Memory B cell (primary cell): Measurements from ENCODE around the gene GSTO1.

Source experiments
- ATAC-seq: fragments of 150-1000 bp; cut with Tn5 transposase; 2 replicates; pipeline ENCODE4 v1.10.0; 2021; ENCODE audit warnings: low read depth, mild to moderate bottlenecking, moderate library complexity
- DNase-seq, 2 donors: peaks; one replicate each; pipeline ENCODE4 v3.0.0; 2022; ENCODE audit warnings: low spot score in 2 of 2
- H3K27ac Mint-ChIP-seq: one replicate; pipeline ENCODE4 v1.8.0; 2022; ENCODE audit warnings: mild to moderate bottlenecking, moderate library complexity, mixed read lengths
- H3K27me3 Mint-ChIP-seq: one replicate; pipeline ENCODE4 v1.8.0; 2022; ENCODE audit warnings: mixed read lengths
- H3K36me3 Mint-ChIP-seq: one replicate; pipeline ENCODE4 v1.8.0; 2022; ENCODE audit warnings: mild to moderate bottlenecking, mixed read lengths
- H3K4me1 Mint-ChIP-seq: one replicate; pipeline ENCODE4 v1.8.0; 2022; ENCODE audit warnings: mixed read lengths
- H3K4me3 Mint-ChIP-seq: one replicate; pipeline ENCODE4 v1.8.0; 2022; ENCODE audit warnings: mild to moderate bottlenecking, moderate library complexity, mixed read lengths
- H3K9me3 Mint-ChIP-seq: one replicate; pipeline ENCODE4 v1.8.0; 2022; ENCODE audit warnings: mixed read lengths

GSTO1 gene

DNA sequence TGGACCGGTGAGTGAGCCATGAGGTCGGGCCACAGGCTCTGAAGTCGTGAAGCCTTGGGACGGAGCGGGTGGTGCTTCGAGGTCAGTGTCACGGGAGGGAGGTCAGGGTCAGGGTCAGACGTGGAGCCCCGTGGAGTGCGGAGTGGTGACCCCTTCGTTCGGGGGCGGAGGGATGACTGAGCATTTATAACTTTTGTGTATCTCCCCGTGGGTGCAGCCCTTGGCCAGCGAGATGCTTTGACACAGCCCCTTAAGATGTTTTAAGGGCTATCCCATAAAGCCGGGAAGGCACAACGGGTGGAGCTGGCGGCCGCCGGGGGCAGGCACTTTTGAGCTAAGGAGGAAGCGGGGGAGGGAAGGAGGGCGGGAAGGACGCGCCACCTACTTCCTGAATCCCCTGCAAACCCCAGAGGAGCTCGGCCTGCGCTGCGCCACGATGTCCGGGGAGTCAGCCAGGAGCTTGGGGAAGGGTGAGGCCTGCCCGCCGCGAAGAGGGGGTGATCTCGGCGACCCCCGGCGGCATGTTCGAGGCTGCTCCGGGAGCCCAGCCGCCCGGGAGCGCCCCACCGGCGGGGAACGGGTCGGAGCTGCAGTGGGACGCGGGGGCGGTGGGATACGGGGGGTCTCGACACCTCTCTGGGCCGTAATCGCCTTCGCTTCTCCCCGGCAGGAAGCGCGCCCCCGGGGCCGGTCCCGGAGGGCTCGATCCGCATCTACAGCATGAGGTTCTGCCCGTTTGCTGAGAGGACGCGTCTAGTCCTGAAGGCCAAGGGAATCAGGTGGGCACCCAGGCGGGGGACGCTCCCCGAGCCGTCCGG, at the start of gene GSTO1:
GSTO1 (plus strand) TSS at position 400 of the 818 bp plus-strand sequence; CDS start at position 437, 37 bp downstream.
- H3K27ac Mint-ChIP-seq = peak within 1 kb of the TSS; percentile 90
- H3K4me1 Mint-ChIP-seq = peaks cover 16% of the 10 kb centered on the region
- peaks cover 2% of the 10 kb centered on the region for H3K27me3 Mint-ChIP-seq
- H3K36me3 Mint-ChIP-seq = peaks cover 10% of the 10 kb centered on the region
- H3K4me3 Mint-ChIP-seq = peak within 1 kb of the TSS; percentile 99
- H3K9me3 Mint-ChIP-seq = no peaks in the 10 kb centered on the region
- DNase-seq (peak in 1 of 2 donors; percentile 26), ATAC-seq (peak; percentile 69)

DNA sequence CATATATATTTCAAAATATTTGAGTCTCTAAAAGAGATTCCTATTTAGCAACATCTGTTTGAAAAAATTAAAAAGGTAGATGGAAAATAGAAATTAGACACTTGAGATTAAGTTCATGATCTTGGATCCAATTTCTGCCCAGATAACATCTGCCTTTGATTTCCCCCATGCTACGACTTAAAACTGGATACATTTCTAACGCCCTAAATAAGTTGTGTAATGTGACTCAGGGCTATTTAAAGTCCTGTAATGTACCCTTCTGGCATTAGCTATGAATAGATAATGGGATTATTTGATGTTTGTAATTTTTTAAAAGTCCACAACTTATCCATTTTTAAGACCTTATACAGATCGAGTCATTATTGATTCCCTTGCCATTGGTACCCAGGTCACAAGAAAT, 46.0 kb upstream of the GSTO1 start:
- Mint-ChIP-seq H3K4me3 (no peak overlapping the region), H3K27me3 (peaks cover 22% of the 10 kb centered on the region), H3K36me3 (no peaks in the 10 kb centered on the region), H3K9me3 (no peaks in the 10 kb centered on the region), H3K27ac (no peak overlapping the region), H3K4me1 (no peaks in the 10 kb centered on the region)
- no peak for ATAC-seq
- no peak for DNase-seq

DNA sequence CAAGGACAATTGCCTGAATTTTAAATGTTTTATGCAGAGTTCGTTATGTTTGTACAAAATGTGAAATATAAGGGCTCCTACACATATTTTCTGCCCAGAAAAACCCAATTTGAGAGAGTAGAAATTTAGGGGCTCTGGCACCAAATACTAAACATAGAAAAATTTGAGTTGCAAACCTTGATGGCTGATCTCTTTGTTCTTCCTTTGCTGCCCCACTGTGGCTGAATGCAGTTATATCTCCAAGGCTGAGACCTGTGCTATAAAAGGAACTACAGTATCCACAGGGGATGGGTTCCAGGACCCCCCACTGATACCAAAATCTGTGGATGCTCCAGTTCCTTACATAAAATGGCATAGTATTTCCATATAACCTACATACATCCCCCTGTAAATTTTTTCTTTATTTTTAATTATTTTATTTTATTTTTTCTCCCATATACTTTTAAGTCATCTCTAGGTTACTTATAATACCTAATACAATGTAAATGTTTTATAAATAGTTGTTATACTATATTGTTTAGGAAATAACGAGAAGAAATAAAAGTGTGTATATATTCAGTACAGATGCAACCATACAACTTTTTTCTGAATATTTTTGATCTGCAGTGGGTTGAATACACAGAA, 45.0 kb upstream of the GSTO1 start:
- Mint-ChIP-seq H3K27me3 (peaks cover 17% of the 10 kb centered on the region), H3K36me3 (no peaks in the 10 kb centered on the region), H3K9me3 (no peaks in the 10 kb centered on the region), H3K4me1 (no peaks in the 10 kb centered on the region), H3K27ac (no peak overlapping the region), H3K4me3 (no peak overlapping the region)
- DNase-seq (peak in 1 of 2 donors; percentile 21), ATAC-seq (peak; percentile 60)

DNA sequence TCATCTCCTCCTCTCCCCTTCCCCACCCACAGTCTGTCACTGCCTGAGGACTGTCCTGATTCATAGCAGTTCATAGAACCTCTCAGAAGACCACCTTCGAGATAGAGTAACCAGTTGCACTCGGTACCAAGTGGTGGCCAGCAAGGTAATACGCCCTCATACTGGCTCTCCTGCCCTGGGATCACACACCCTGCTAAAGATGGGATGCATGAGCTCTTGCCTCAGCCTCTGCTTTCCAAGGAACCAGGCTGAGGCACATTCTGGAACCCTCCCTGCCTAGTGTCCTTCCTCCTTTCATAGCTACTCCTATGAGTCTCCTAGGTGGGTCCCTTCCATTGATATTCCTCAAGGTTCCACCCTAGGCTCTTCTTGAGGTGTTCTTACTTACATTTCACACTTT, 38.1 kb upstream of the GSTO1 start:
- H3K27ac Mint-ChIP-seq = no peak overlapping the region
- no peaks in the 10 kb centered on the region for H3K36me3 Mint-ChIP-seq
- no peak for DNase-seq
- no peaks in the 10 kb centered on the region for H3K9me3 Mint-ChIP-seq
- no peak overlapping the region for H3K4me3 Mint-ChIP-seq
- H3K27me3 Mint-ChIP-seq = peaks cover 12% of the 10 kb centered on the region
- ATAC-seq = no peak
- peaks cover 4% of the 10 kb centered on the region for H3K4me1 Mint-ChIP-seq

DNA sequence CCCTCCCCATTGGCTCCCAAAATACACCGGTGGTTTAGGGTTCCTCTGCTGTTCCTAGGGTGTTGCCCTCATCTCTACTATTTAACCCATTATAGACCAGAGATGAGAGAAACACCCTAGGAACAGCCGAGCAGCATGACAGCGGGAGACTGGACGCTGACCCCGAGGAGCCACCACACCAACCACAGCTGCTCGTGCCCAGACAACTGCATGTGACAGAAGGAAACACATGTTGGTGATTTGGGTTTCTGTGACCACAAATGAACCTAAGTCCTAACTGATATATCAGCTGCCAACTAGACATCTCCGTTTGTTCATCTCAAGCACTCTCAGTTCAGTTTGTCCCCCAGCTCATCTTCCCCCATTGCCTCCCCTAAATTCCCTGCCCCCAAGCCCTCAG, 35.9 kb upstream of the GSTO1 start:
- H3K36me3 Mint-ChIP-seq = no peaks in the 10 kb centered on the region
- peaks cover 13% of the 10 kb centered on the region for H3K27me3 Mint-ChIP-seq
- H3K27ac Mint-ChIP-seq = no peak overlapping the region
- no peak overlapping the region for H3K4me3 Mint-ChIP-seq
- no peaks in the 10 kb centered on the region for H3K9me3 Mint-ChIP-seq
- DNase-seq = no peak
- H3K4me1 Mint-ChIP-seq = peaks cover 4% of the 10 kb centered on the region
- no peak for ATAC-seq

DNA sequence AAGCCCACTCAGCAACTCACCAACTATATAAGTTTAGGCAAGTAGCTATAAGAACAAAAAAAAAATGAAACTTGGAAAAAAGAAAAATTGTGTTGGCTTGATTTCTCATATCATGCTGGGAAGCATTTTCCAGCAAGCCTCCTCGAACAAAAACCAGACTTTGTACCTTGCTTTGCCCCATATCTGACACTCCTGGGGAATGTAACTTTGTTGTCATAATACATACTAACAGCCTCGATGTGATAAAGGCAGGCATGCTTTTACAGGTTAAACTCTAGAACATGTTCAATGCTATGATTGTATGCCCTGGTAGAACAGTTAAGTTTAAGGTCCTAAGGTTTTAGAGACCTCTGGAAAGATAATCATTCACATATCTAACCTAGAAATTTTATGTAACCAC, 34.2 kb upstream of the GSTO1 start:
- DNase-seq (no peak), ATAC-seq (no peak)
- Mint-ChIP-seq H3K4me1 (peaks cover 4% of the 10 kb centered on the region), H3K27me3 (peaks cover 14% of the 10 kb centered on the region), H3K9me3 (no peaks in the 10 kb centered on the region), H3K27ac (no peak overlapping the region), H3K4me3 (no peak overlapping the region), H3K36me3 (no peaks in the 10 kb centered on the region)

DNA sequence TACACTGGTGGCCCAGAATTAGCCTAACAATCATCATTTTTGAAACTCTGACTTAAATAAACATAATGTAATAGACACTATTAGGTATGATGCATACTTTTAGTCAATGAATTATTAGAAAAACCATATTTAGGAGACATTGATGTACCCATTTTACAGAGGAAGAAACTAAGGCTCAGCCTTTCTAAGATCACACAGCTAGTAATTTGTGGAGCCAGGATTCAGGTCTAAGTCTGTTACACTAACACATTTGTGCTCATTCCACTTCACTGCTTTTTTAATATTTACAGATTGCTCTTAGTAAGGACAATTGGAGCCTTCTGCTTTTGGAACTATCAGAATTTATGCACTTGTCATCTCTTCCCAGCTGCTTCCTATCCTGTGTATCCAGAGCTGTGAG, 31.4 kb upstream of the GSTO1 start:
- Mint-ChIP-seq H3K4me1 (peaks cover 4% of the 10 kb centered on the region), H3K4me3 (no peak overlapping the region), H3K27me3 (peaks cover 16% of the 10 kb centered on the region), H3K36me3 (no peaks in the 10 kb centered on the region), H3K9me3 (no peaks in the 10 kb centered on the region), H3K27ac (no peak overlapping the region)
- DNase-seq (no peak), ATAC-seq (no peak)

DNA sequence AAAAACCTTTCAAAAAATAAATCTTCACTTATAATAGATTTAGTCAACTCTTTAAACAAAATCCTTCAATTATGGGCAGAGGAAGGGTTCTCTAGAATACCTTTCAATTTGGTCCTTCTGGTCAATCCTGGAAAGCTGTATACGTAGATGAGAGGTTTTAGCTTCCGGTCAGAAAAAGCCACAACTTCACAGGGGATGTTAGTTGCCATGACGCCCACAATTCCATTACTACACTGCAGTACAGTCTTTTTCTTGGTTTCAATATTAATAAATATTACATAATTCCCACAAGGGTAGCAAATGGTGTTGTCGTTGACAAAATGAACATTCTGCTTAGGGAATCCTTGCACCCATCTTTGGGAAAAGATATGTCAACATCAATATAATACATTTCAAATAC, 24.2 kb upstream of the GSTO1 start:
- ATAC-seq (no peak), DNase-seq (no peak)
- H3K27ac Mint-ChIP-seq = peak overlapping the region; percentile 98
- H3K4me3 Mint-ChIP-seq = no peak overlapping the region
- H3K4me1 Mint-ChIP-seq = peaks cover 9% of the 10 kb centered on the region
- peaks cover 14% of the 10 kb centered on the region for H3K27me3 Mint-ChIP-seq
- peaks cover 4% of the 10 kb centered on the region for H3K36me3 Mint-ChIP-seq
- H3K9me3 Mint-ChIP-seq = peaks cover 2% of the 10 kb centered on the region

DNA sequence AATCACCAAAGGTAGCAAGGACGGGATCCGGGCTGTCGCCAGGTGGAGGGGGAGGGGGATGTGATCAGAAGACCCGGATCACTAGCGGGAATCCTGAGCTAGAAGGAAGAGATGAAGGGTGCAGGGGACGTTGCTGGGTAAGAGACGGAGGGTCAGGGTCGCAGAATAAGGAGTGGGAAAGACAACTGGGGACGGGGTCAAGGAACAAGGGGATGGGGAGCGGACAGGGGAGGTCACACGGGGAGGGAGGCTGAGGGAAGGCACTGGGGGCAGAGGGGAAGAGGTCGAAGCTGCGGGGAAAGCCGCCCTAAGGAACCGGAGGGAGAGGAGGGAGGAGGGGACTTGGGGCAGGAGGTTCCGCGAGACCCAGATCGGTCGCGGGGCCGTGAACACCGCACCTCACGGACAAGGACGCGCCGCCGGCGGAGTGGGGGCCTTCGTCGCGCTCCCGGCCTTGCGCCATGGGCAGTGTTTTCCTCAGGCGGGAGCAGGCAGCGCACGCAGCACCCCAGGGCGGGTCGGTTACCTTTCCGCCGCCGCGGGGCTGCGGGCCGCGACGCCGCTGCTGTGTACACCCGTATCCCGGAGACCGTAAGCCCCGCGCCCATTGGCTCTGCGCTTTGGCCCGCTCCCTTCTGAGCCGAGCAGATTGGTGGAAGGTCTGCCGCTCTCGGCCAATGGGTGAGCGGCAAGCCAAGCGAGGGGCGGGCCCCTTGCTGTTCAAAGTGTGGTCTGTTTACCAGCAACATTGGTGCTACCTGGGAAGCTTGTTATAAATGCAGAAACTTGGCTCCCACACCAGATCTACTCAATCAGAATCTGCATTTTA, 22.7 kb upstream of the GSTO1 start, which contains the start of gene CFAP43:
CFAP43 (minus strand) TSS at position 581 of the 829 bp plus-strand sequence; CDS start at position 463, 118 bp downstream.
- Mint-ChIP-seq H3K9me3 (peaks cover 7% of the 10 kb centered on the region), H3K27me3 (peaks cover 19% of the 10 kb centered on the region), H3K36me3 (peaks cover 4% of the 10 kb centered on the region), H3K27ac (peak within 1 kb of the TSS; percentile 98), H3K4me3 (peak within 1 kb of the TSS; percentile 96), H3K4me1 (peaks cover 9% of the 10 kb centered on the region)
- DNase-seq (peak; percentile 99), ATAC-seq (peak; percentile 99)

DNA sequence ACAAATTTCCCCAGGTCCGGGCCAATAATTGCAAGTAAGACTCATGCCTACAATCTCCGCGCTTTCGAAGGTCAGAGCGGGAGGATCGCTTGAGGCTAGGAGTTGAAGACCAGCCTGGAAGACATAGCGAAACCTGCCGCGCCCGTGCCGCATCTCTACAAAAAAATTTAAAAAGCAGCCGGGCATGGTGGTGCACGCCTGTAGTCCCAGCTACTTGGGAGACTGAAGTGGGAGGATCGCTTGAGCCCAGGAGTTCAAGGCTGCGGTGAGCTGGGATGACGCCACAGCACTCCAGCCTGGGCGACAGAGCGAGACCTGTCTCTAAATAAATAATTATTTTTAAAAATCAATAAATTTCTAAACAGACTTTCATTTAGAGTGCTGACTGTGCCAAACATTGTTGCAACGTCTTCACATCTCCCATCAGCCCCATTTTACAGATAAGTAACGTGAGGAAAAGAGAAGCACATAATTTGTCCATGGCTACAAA, 22.0 kb upstream of the GSTO1 start:
- peak; percentile 2 for ATAC-seq
- no peak for DNase-seq
- peak overlapping the region; percentile 98 for H3K27ac Mint-ChIP-seq
- H3K4me3 Mint-ChIP-seq = peak overlapping the region; percentile 96
- H3K9me3 Mint-ChIP-seq = peaks cover 7% of the 10 kb centered on the region
- H3K4me1 Mint-ChIP-seq = peaks cover 9% of the 10 kb centered on the region
- peaks cover 23% of the 10 kb centered on the region for H3K27me3 Mint-ChIP-seq
- H3K36me3 Mint-ChIP-seq = peaks cover 4% of the 10 kb centered on the region

DNA sequence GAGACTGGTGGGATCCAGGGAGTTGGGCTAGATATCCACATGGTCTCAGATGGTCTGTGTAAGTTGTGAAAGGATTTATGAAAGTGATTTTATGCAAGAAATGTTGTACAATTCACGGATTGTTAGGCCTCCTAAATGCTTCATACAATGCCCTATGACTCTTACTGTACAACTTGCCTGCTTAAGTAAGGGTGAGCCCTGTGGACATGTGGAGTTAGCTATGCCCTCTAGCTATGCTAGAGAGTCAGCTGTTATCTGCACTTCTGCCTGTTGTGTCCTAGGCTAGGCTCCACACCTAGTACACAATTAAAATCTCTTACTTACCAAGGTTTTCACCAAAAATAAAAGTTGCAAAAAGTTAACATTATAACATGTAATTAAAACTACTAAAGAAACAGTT, 20.9 kb upstream of the GSTO1 start:
- peak overlapping the region; percentile 57 for H3K4me3 Mint-ChIP-seq
- no peak for DNase-seq
- H3K9me3 Mint-ChIP-seq = peaks cover 7% of the 10 kb centered on the region
- ATAC-seq = no peak
- H3K4me1 Mint-ChIP-seq = peaks cover 9% of the 10 kb centered on the region
- H3K36me3 Mint-ChIP-seq = peaks cover 4% of the 10 kb centered on the region
- no peak overlapping the region for H3K27ac Mint-ChIP-seq
- H3K27me3 Mint-ChIP-seq = peaks cover 26% of the 10 kb centered on the region

DNA sequence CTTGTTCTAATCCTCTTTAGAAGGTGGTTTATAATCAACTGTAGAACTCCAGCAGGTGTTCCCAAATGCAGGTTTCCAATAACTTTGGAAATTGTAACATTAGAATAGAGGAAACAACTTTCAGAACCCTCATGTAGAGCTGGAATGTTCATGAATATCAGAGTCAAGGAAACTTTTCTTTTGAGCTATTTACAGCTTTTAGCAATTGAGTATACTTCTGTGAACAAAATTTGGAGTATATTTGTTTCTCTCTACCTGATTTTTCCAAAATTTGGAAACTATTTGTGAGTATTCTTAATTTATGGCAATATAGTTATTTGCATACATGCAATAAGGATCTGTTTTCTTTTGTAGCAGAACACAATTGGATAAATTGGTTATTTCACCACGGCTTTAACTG, 19.8 kb upstream of the GSTO1 start:
- peaks cover 4% of the 10 kb centered on the region for H3K36me3 Mint-ChIP-seq
- H3K4me1 Mint-ChIP-seq = peaks cover 9% of the 10 kb centered on the region
- H3K27ac Mint-ChIP-seq = no peak overlapping the region
- H3K9me3 Mint-ChIP-seq = peaks cover 7% of the 10 kb centered on the region
- peaks cover 27% of the 10 kb centered on the region for H3K27me3 Mint-ChIP-seq
- no peak for DNase-seq
- ATAC-seq = no peak
- no peak overlapping the region for H3K4me3 Mint-ChIP-seq

DNA sequence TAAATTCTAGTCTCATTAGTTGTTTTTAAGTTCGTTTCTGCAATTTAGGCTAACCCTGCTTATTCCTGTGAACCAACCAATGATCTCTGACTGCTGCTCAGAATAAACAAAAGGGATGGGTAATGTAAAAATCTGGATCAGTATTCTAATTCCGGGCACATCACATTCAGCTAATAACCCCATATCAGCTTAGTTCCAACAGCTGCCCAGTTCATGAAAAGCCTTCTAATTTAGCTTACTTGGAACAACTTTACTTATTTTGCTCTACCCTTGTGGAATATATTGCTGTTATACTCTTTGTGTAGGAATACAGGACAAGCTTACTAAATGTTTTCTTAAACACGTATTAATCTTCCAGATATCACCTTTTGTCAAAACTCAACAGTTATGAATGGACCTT, 18.9 kb upstream of the GSTO1 start:
- no peak for DNase-seq
- peaks cover 4% of the 10 kb centered on the region for H3K36me3 Mint-ChIP-seq
- H3K27me3 Mint-ChIP-seq = peaks cover 29% of the 10 kb centered on the region
- peaks cover 7% of the 10 kb centered on the region for H3K9me3 Mint-ChIP-seq
- H3K27ac Mint-ChIP-seq = no peak overlapping the region
- H3K4me3 Mint-ChIP-seq = no peak overlapping the region
- ATAC-seq = no peak
- H3K4me1 Mint-ChIP-seq = peaks cover 9% of the 10 kb centered on the region

DNA sequence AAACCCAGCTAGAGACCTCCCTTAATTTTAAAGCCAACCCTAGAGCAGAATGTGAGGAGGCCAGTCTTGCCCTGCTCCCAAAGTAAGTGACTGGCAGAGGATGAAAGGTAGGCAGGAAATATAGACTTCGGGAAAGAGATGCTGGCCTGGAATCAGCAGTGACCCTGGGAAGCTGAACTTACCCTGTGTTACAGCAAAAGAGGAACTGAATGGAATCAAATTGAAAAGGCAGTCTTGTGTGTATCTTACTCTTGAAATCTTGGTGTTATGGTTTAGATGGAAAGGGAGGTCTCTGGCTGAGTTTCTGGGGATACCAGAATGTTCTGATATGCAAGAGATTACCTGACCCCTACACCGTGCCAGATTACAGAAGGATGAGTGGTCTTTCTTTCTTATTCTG, 14.6 kb upstream of the GSTO1 start:
- peaks cover 24% of the 10 kb centered on the region for H3K27me3 Mint-ChIP-seq
- H3K4me3 Mint-ChIP-seq = no peak overlapping the region
- ATAC-seq (no peak), DNase-seq (no peak)
- H3K4me1 Mint-ChIP-seq = no peaks in the 10 kb centered on the region
- no peak overlapping the region for H3K27ac Mint-ChIP-seq
- H3K36me3 Mint-ChIP-seq = no peaks in the 10 kb centered on the region
- peaks cover 4% of the 10 kb centered on the region for H3K9me3 Mint-ChIP-seq
